GM12878 (cell line): ENCODE results near the gene GBGT1. TPM values are rescaled to one million over a fixed set of nuclear protein-coding genes. Genes with fewer than 3 reads are reported as not detected.

ENCODE experiments used
- ESRRA ChIP-seq: IDR thresholded peaks from 2 replicates; pipeline ENCODE4 v1.6.1; 2012; ENCODE audit warnings: mild to moderate bottlenecking, low read length, improper control_type of control experiment
- IKZF1 ChIP-seq: fragments of 450-650 bp; conservative IDR thresholded peaks from 2 replicates; pipeline ENCODE4 v1.6.1; 2017; ENCODE audit warnings: antibody characterized with exemption, mild to moderate bottlenecking
- NR2F1 ChIP-seq: fragments of 450-650 bp; conservative IDR thresholded peaks from 2 replicates; pipeline ENCODE4 v1.6.1; 2017; ENCODE audit warnings: mild to moderate bottlenecking
- RAD21 ChIP-seq: IDR thresholded peaks from 2 replicates; pipeline ENCODE4 v1.6.1; 2011; ENCODE audit warnings: mild to moderate bottlenecking, low read depth, low read length, moderate library complexity; ENCODE audit not compliant: insufficient read depth
- RUNX3 ChIP-seq: IDR thresholded peaks from 2 replicates; pipeline ENCODE4 v1.6.1; 2012; ENCODE audit warnings: low read length, inconsistent platforms
- TCF12 ChIP-seq: IDR thresholded peaks from 2 replicates; pipeline ENCODE4 v1.6.1; 2011; ENCODE audit warnings: low read depth, mild to moderate bottlenecking, low read length
- ZBED1 ChIP-seq: IDR thresholded peaks from 2 replicates; pipeline ENCODE4 v1.6.1; 2016; ENCODE audit warnings: borderline replicate concordance
- ZNF592 ChIP-seq: fragments of 450-650 bp; IDR thresholded peaks from 2 replicates; pipeline ENCODE4 v1.6.1; 2017; ENCODE audit warnings: mild to moderate bottlenecking, moderate library complexity
- polyA plus RNA-seq, 11 experiments: library from polyadenylated mRNA; depleted of rRNA in 4 of 11; unstranded in 6 of 11; stranded (reverse) in 5 of 11; fragments of >200 nt; fragmentation: Nextera tagmentation in 4 of 11; fragmentation: Illumina TruSeq in 1 of 11; extraction: Ambion mirVana in 4 of 11; extraction: Trizol in 1 of 11; gene quantifications; 1 replicate in 1 of 11; 2 replicates in 10 of 11; pipeline versions ENCODE4 v1.2.1 to v1.2.3, GENCODE V29; 2011 to 2016; ENCODE audit warnings: inconsistent platforms in 2 of 11, missing spikeins in 2 of 11, low read depth in 1 of 11
- total RNA-seq, 4 experiments: library from RNA; depleted of rRNA in 3 of 4; stranded (reverse); fragments of >200 nt in 3 of 4; fragmentation: Illumina TruSeq in 1 of 4; extraction: Trizol in 1 of 4; gene quantifications; 2 replicates each; pipeline versions ENCODE4 v1.2.1 to v1.2.3, GENCODE V29; 2013 to 2021

The GBGT1 gene
- total and polyA plus RNA-seq, 10 of the 15 experiments (the other 5 are each of a cell fraction or from before 2014, with no cell fraction given): 0.08 to 1.9 (median 0.49) TPM

GRCh38 chr9:133127340-133127981, 36.3 kb downstream of the GBGT1 start (continued):
- TF ChIP-seq ESRRA (no peak), NR2F1 (peak; percentile 72), ZBED1 (no peak), IKZF1 (peak; percentile 75), RUNX3 (no peak), RAD21 (no peak), TCF12 (no peak), ZNF592 (no peak)
